Keratinocyte (primary cell): ENCODE data around the gene ENDOU. TPM values are rescaled to one million over a fixed set of nuclear protein-coding genes. Genes with fewer than 3 reads are reported as not detected.

Source experiments
- DNase-seq: peaks from one replicate; pipeline ENCODE4 v3.0.0-alpha.2; 2011; ENCODE audit warnings: low read depth, missing footprints, low spot score
- FAIRE-seq: peaks from 2 replicates; lab custom pipeline; 2011; peaks lifted over from hg19 to GRCh38; lab: Jason Lieb, UNC
- H2AFZ ChIP-seq: 2 replicates; pipeline ENCODE4 v1.6.0; 2012; ENCODE audit warnings: low read length, control low read depth, inconsistent platforms; ENCODE audit not compliant: control insufficient read depth
- H3K27ac ChIP-seq: 2 replicates; pipeline ENCODE4 v1.5.1; 2011; ENCODE audit warnings: low read length; ENCODE audit not compliant: control insufficient read depth, insufficient read depth
- H3K27me3 ChIP-seq: 3 replicates; pipeline ENCODE4 v1.6.0; 2011; ENCODE audit warnings: low read length; ENCODE audit not compliant: control insufficient read depth, insufficient read depth; ENCODE audit errors: extremely low read depth
- H3K36me3 ChIP-seq, 2 experiments: 2 replicates in 1 of 2; 3 replicates in 1 of 2; pipeline ENCODE4 v1.5.1; 2011; ENCODE audit warnings: low read length in 2 of 2, mild to moderate bottlenecking in 1 of 2; ENCODE audit not compliant: control insufficient read depth in 2 of 2, insufficient read depth in 2 of 2; ENCODE audit errors: extremely low read depth in 1 of 2
- H3K4me1 ChIP-seq: 3 replicates; pipeline ENCODE4 v1.5.1; 2011; ENCODE audit warnings: low read length; ENCODE audit not compliant: control insufficient read depth, insufficient read depth; ENCODE audit errors: extremely low read depth
- H3K4me2 ChIP-seq: 3 replicates; pipeline ENCODE4 v1.6.0; 2011; ENCODE audit warnings: low read depth, low read length; ENCODE audit not compliant: control insufficient read depth, insufficient read depth; ENCODE audit errors: extremely low read depth
- H3K4me3 ChIP-seq, 3 experiments: fragments of 200-600 bp in 1 of 3; sonication (generic) in 1 of 3; 2 replicates in 2 of 3; 3 replicates in 1 of 3; pipeline ENCODE4 v1.5.1; 2011 to 2016; ENCODE audit warnings: low read length in 3 of 3, mild to moderate bottlenecking in 3 of 3, control low read depth in 2 of 3, inconsistent platforms in 1 of 3, low read depth in 1 of 3, mixed read lengths in 1 of 3, mixed run types in 1 of 3, moderate library complexity in 1 of 3; ENCODE audit not compliant: control insufficient read depth in 2 of 3, insufficient read depth in 2 of 3; ENCODE audit errors: extremely low read depth in 1 of 3
- H3K79me2 ChIP-seq: 2 replicates; pipeline ENCODE4 v1.6.0; 2012; ENCODE audit warnings: low read length; ENCODE audit not compliant: control insufficient read depth, insufficient read depth
- H3K9ac ChIP-seq: 3 replicates; pipeline ENCODE4 v1.6.0; 2011; ENCODE audit warnings: low read length; ENCODE audit not compliant: control insufficient read depth, insufficient read depth; ENCODE audit errors: extremely low read depth
- H3K9me1 ChIP-seq: 3 replicates; pipeline ENCODE4 v1.6.0; 2011; ENCODE audit warnings: low read length; ENCODE audit not compliant: control insufficient read depth, insufficient read depth; ENCODE audit errors: extremely low read depth
- H3K9me3 ChIP-seq: 2 replicates; pipeline ENCODE4 v1.5.1; 2012; ENCODE audit warnings: low read depth, low read length; ENCODE audit not compliant: control insufficient read depth
- H4K20me1 ChIP-seq: 3 replicates; pipeline ENCODE4 v1.6.0; 2011; ENCODE audit warnings: low read length; ENCODE audit not compliant: control insufficient read depth, insufficient read depth; ENCODE audit errors: extremely low read depth
- EZH2 ChIP-seq: IDR thresholded peaks from one replicate; pipeline ENCODE4 v1.6.1; 2012; ENCODE audit warnings: inconsistent platforms, mild to moderate bottlenecking, low read length, moderate library complexity
- dilution Hi-C: fragments of 300-500 bp; cut with MboI; formaldehyde crosslinking; loops from one replicate; pipeline ENCODE4 v1.7.0; 2020; ENCODE audit warnings: low sequenced_read_pairs; ENCODE audit not compliant: extremely low pct_ligation_motif_present
- polyA plus RNA-seq, 5 experiments: library from polyadenylated mRNA; depleted of rRNA in 3 of 5; stranded (reverse) in 3 of 5; stranded (forward) in 1 of 5; unstranded in 1 of 5; fragments of >200 nt; gene quantifications; 1 replicate in 1 of 5; 2 replicates in 3 of 5; 3 replicates in 1 of 5; pipeline versions ENCODE4 v1.2.1 to v1.2.3, GENCODE V29; 2011 to 2012; ENCODE audit warnings: missing spikeins in 2 of 5, low read depth in 1 of 5, low replicate concordance in 1 of 5
- TF ChIP-seq, protein P1 (sequence below), 3 experiments: IDR thresholded peaks in 1 of 3; conservative IDR thresholded peaks in 1 of 3; optimal IDR thresholded peaks in 1 of 3; 2 replicates in 2 of 3; 3 replicates in 1 of 3; pipeline versions ENCODE3 to v1.5.1; 2011; ENCODE audit warnings: low read length in 3 of 3, mild to moderate bottlenecking in 3 of 3, moderate library complexity in 2 of 3, control low read depth in 1 of 3, inconsistent platforms in 1 of 3; ENCODE audit not compliant: insufficient read depth in 2 of 3; ENCODE audit errors: extremely low read depth in 1 of 3

The ENDOU gene
- polyA plus RNA-seq, 1 donor (not counting 4 experiments of a cell fraction or from before 2014, with no cell fraction given): 0.33 TPM

DNA sequence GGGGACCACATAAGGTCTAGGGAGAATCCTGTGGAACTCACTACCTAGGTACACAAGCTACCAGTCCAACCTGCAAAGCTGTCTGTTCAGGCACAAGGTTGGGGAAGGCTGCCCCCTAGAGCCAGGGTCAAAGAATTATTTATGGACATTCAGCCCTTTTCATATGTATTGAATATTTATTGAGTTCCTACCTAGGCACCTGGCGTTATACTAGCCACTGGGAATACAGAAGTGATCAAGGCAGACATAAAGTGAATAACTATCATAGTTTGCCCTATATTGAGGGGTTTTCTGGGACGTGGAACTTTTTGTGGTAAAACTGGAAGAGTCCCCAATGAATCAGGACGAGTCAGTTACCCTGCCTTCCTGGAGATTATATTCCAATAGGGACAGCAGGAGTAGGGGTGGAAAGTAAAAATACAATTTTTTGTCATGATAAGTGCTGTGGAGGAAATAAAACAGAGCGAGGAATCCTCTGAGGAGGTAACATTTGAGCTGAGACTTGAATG lies 42.0 kb upstream of the ENDOU start:
- Histone ChIP-seq H3K9me1 (no peaks in the 10 kb centered on the region), H3K36me3 (no peaks in the 10 kb centered on the region), H3K9me3 (no peaks in the 10 kb centered on the region), H4K20me1 (no peaks in the 10 kb centered on the region), H3K9ac (no peak overlapping the region), H2AFZ (no peak overlapping the region), H3K27ac (no peak overlapping the region), H3K27me3 (no peaks in the 10 kb centered on the region), H3K79me2 (no peaks in the 10 kb centered on the region), H3K4me1 (peaks cover 69% of the 10 kb centered on the region), H3K4me2 (no peak overlapping the region), H3K4me3 (no peak overlapping the region)
- FAIRE-seq (peak; percentile 73), DNase-seq (no peak)
- no peak for TF ChIP-seq EZH2
- TF ChIP-seq, protein P1, sequence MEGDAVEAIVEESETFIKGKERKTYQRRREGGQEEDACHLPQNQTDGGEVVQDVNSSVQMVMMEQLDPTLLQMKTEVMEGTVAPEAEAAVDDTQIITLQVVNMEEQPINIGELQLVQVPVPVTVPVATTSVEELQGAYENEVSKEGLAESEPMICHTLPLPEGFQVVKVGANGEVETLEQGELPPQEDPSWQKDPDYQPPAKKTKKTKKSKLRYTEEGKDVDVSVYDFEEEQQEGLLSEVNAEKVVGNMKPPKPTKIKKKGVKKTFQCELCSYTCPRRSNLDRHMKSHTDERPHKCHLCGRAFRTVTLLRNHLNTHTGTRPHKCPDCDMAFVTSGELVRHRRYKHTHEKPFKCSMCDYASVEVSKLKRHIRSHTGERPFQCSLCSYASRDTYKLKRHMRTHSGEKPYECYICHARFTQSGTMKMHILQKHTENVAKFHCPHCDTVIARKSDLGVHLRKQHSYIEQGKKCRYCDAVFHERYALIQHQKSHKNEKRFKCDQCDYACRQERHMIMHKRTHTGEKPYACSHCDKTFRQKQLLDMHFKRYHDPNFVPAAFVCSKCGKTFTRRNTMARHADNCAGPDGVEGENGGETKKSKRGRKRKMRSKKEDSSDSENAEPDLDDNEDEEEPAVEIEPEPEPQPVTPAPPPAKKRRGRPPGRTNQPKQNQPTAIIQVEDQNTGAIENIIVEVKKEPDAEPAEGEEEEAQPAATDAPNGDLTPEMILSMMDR (optimal IDR thresholded peaks at IDR 0.05 in 1 of 3, IDR thresholded peaks at IDR 0.05 in 1 of 3, conservative IDR thresholded peaks at IDR 0.05 in 1 of 3; ENCODE audit: extremely low read depth in 1 of 3, insufficient read depth in 2 of 3, low read length in 3 of 3): peak; percentile 52 to 85 (median 56)
- dilution Hi-C loops: no loop called here

DNA sequence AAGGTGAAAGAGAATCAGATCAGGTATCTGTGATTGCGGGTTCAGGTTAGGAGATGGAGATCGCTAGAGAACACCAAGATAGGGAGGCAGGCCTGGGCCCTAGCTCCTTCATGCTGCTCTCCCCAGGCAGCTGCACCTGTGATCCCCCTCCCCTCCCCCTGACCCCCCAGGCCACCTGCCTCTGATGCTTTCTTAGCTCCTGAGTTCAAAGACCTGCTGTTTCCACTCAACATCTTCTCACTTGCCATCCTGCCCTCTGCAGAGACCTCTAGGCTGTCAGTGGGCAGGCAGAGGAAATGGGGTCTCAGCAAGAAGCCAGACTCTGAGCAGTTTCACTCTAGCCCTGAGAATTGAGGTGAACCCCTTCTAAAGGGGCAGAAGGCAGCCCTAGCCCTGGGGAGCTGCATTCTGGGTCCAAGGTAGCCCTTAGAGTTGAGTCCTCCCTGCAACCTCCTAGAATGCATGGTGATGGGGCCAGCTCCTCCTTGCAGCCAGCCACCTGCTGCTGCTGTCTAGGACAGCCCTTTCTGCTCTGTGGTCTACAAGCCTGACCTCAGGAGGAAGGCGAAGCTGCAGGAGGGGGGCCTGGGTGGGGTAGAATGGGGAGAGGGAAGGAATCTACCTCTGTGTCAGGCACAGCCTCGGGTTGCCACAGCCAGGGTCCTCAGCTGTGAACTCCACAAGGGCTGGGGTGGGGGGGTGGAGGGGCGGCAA lies 41.4 kb upstream of the ENDOU start:
- Histone ChIP-seq H2AFZ (no peak overlapping the region), H3K4me1 (peaks cover 69% of the 10 kb centered on the region), H3K27me3 (no peaks in the 10 kb centered on the region), H3K9ac (no peak overlapping the region), H3K9me1 (no peaks in the 10 kb centered on the region), H4K20me1 (no peaks in the 10 kb centered on the region), H3K4me2 (no peak overlapping the region), H3K36me3 (no peaks in the 10 kb centered on the region), H3K4me3 (no peak overlapping the region), H3K79me2 (no peaks in the 10 kb centered on the region), H3K9me3 (no peaks in the 10 kb centered on the region), H3K27ac (no peak overlapping the region)
- TF ChIP-seq EZH2: no peak
- TF ChIP-seq, protein P1 (optimal IDR thresholded peaks at IDR 0.05 in 1 of 3, IDR thresholded peaks at IDR 0.05 in 1 of 3, conservative IDR thresholded peaks at IDR 0.05 in 1 of 3; ENCODE audit: extremely low read depth in 1 of 3, insufficient read depth in 2 of 3, low read length in 3 of 3): no peak
- DNase-seq (no peak), FAIRE-seq (no peak)
- dilution Hi-C loops: no loop called here
